Activated CD8-positive, alpha-beta T cell treated with anti-CD3 and anti-CD28 coated beads for 36 hours (primary cell): ENCODE measurements around the gene ORM2. TPM values are rescaled to one million over a fixed set of nuclear protein-coding genes. Genes with fewer than 3 reads are reported as not detected.
"Not testable (repeated sequence)": the region's sequence is repeated elsewhere in the genome, so short reads cannot be mapped to it uniquely, and the experiment has no call there.

Experiments used
- ATAC-seq: fragments of 200-7000 bp; cut with Tn5 transposase; one replicate; pipeline ENCODE4 v1.10.0; 2021; ENCODE audit warnings: mild to moderate bottlenecking, moderate library complexity
- CTCF ChIA-PET: fragments of 350-600 bp; sonication (Branson Sonifier 250); formaldehyde crosslinking; loops from one replicate; lab custom pipeline; 2021; ENCODE audit warnings: antibody characterized with exemption; lab: Charles Lee
- POLR2A ChIA-PET: fragments of 350-600 bp; sonication (Branson Sonifier 250); formaldehyde crosslinking; loops from one replicate; lab custom pipeline; 2021; ENCODE audit warnings: antibody characterized with exemption; lab: Charles Lee
- DNase-seq: peaks from one replicate; pipeline ENCODE4 v3.0.0-alpha.2; 2020
- H3K27ac Mint-ChIP-seq: one replicate; pipeline ENCODE4 v1.8.0; 2021; ENCODE audit warnings: mild to moderate bottlenecking, mixed read lengths
- H3K27me3 Mint-ChIP-seq: one replicate; pipeline ENCODE4 v1.8.0; 2021; ENCODE audit warnings: mixed read lengths
- H3K36me3 Mint-ChIP-seq: one replicate; pipeline ENCODE4 v1.8.0; 2021; ENCODE audit warnings: low read depth, mixed read lengths
- H3K4me1 Mint-ChIP-seq: one replicate; pipeline ENCODE4 v1.8.0; 2021; ENCODE audit warnings: low read depth, mixed read lengths
- H3K4me3 Mint-ChIP-seq: one replicate; pipeline ENCODE4 v1.8.0; 2021; ENCODE audit warnings: mild to moderate bottlenecking, moderate library complexity, mixed read lengths
- H3K9me3 Mint-ChIP-seq: one replicate; pipeline ENCODE4 v1.8.0; 2021; ENCODE audit warnings: mixed read lengths
- CTCF ChIP-seq: fragments of 200-600 bp; IDR thresholded peaks from one replicate; pipeline ENCODE4 v1.8.0; 2022; ENCODE audit warnings: antibody characterized with exemption, mild to moderate bottlenecking
- intact Hi-C: fragments of 100-400 bp; cut with micrococcal nuclease; formaldehyde crosslinking; loops from one replicate; pipeline ENCODE4 v1.10.0; 2022
- total RNA-seq, 2 experiments: library from RNA; stranded (reverse); gene quantifications; one replicate each; pipeline ENCODE4 v1.2.3, GENCODE V29; 2021

ORM2 gene
- total RNA-seq, 2 experiments from 2014 or later = not detected

GRCh38 chr9:114316605-114317230 is 13.0 kb upstream of the ORM2 start:
- Mint-ChIP-seq H3K27me3 (peaks cover 5% of the 10 kb centered on the region), H3K9me3 (no peaks in the 10 kb centered on the region), H3K4me1 (peaks cover 6% of the 10 kb centered on the region), H3K27ac (no peak overlapping the region), H3K36me3 (no peaks in the 10 kb centered on the region), H3K4me3 (no peak overlapping the region)
- intact Hi-C loops = no loop called here
- no peak for TF ChIP-seq CTCF
- DNase-seq (no peak), ATAC-seq (no peak)
- POLR2A ChIA-PET = interaction anchor here (0.6 kb wide), 1 partner anchor 966 kb away, joined by 3 read pairs; no protein-coding TSS in a partner anchor
- CTCF ChIA-PET = interaction anchor here (0.8 to 1.2 kb wide), 2 partner anchors 26 to 234 kb away, joined by 3 to 6 read pairs; no protein-coding TSS in a partner anchor

GRCh38 chr9:114317665-114318357 is 11.9 kb upstream of the ORM2 start:
- Mint-ChIP-seq H3K27me3 (peaks cover 5% of the 10 kb centered on the region), H3K4me1 (peaks cover 6% of the 10 kb centered on the region), H3K4me3 (no peak overlapping the region), H3K36me3 (no peaks in the 10 kb centered on the region), H3K27ac (peak overlapping the region; percentile 70), H3K9me3 (no peaks in the 10 kb centered on the region)
- POLR2A ChIA-PET = interaction anchor here (0.6 kb wide), 1 partner anchor 967 kb away, joined by 3 read pairs; no protein-coding TSS in a partner anchor
- DNase-seq = no peak
- no peak for TF ChIP-seq CTCF
- CTCF ChIA-PET = interaction anchor here (0.8 kb wide), 1 partner anchor 235 kb away, joined by 3 read pairs; no protein-coding TSS in a partner anchor
- no peak for ATAC-seq
- intact Hi-C loops = no loop called here

- Mint-ChIP-seq H3K36me3 (no peaks in the 10 kb centered on the region), H3K9me3 (no peaks in the 10 kb centered on the region), H3K4me1 (peaks cover 6% of the 10 kb centered on the region), H3K27ac (peak overlapping the region; percentile 70), H3K4me3 (no peak overlapping the region), H3K27me3 (peaks cover 5% of the 10 kb centered on the region)
- ChIA-PET CTCF (no interaction called here), POLR2A (no interaction called here)
- intact Hi-C loops = no loop called here
- no peak for DNase-seq
- TF ChIP-seq CTCF = no peak
- ATAC-seq = no peak
Observed at GRCh38 chr9:114318416-114318815, 11.3 kb upstream of the ORM2 start.

GRCh38 chr9:114319147-114319546 is 10.5 kb upstream of the ORM2 start:
- Mint-ChIP-seq H3K9me3 (no peaks in the 10 kb centered on the region), H3K27me3 (peaks cover 5% of the 10 kb centered on the region), H3K36me3 (no peaks in the 10 kb centered on the region), H3K27ac (no peak overlapping the region), H3K4me3 (no peak overlapping the region), H3K4me1 (peaks cover 6% of the 10 kb centered on the region)
- ChIA-PET POLR2A (no interaction called here), CTCF (interaction anchor here (1.3 kb wide), 1 partner anchor 28 kb away, joined by 3 read pairs; no protein-coding TSS in a partner anchor)
- intact Hi-C loops = no loop called here
- ATAC-seq (no peak), DNase-seq (no peak)
- TF ChIP-seq CTCF = no peak

- H3K27me3 Mint-ChIP-seq, H3K9me3 Mint-ChIP-seq, DNase-seq, H3K4me1 Mint-ChIP-seq, H3K27ac Mint-ChIP-seq, H3K36me3 Mint-ChIP-seq, ATAC-seq, H3K4me3 Mint-ChIP-seq, intact Hi-C loops, POLR2A ChIA-PET: not testable (repeated sequence)
- CTCF ChIA-PET = interaction anchor here (1.4 to 1.6 kb wide), 2 partner anchors 30 to 212 kb away, joined by 3 to 7 read pairs; no protein-coding TSS in a partner anchor
Observed at GRCh38 chr9:114320710-114321109, 9.0 kb upstream of the ORM2 start.
